ENCODE data around the gene MAB21L3.

The MAB21L3 gene

GRCh38 chr1:116167625-116168276, 56.6 kb downstream of the MAB21L3 start:
- Mint-ChIP-seq H3K27ac (peak overlapping the region; percentile 24 to 76 (median 59)), H3K27me3 (ENCODE audit: low read depth) (peaks cover 5% of the 10 kb centered on the region), H3K4me1 (peaks cover 15% of the 10 kb centered on the region), H3K36me3 (ENCODE audit: low read depth) (no peaks in the 10 kb centered on the region), H3K4me3 (peak overlapping the region; percentile 86 to 89 (median 86)), H3K9me3 (no peaks in the 10 kb centered on the region)
- TF ChIP-seq CTCF (IDR thresholded peaks at IDR 0.05; ENCODE audit: unreplicated experiment in 3 of 3): no peak

DNA sequence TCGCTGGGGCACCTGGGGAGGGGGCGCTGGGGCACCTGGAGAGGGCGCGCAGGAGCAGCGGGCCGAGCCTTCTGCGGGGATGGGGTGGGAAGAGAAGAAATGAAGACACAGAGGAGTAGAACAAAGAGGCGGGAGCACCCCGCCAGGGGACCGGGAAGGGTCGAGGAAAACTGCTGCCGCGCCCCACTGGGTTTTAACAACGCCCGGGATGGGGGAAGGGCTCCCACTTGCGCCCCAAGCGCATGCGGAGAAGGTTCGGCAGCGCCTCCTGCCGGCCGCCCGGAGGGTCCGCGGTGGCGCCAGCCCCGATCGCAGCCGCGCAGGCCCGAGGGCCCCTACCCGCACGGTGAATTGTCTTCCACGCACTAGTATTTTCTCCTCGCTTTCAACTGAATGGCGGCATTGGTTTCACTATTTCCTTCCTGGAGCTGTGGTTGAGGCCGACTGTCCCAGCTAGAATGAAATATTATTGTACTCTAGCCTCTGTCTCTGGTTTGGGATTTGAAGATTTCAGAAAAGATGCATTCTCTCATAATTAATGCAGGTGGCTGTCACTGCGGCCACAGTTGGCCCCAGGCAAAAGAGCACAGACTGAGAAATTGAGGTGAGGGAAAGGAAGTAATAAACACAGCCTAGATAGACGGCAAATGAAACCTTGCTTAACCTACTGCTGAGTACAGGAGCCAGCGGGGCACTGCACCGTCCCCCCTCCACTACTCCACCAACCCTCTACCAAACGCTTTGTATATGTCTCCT, 57.3 kb downstream of the MAB21L3 start:
- Mint-ChIP-seq H3K36me3 (ENCODE audit: low read depth) (no peaks in the 10 kb centered on the region), H3K27ac (peak overlapping the region; percentile 24 to 76 (median 59)), H3K4me3 (peak overlapping the region; percentile 86 to 89 (median 86)), H3K4me1 (peaks cover 15% of the 10 kb centered on the region), H3K9me3 (no peaks in the 10 kb centered on the region), H3K27me3 (ENCODE audit: low read depth) (peaks cover 5% of the 10 kb centered on the region)
- peak; percentile 93 to 97 (median 95) for TF ChIP-seq CTCF (IDR thresholded peaks at IDR 0.05; ENCODE audit: unreplicated experiment in 3 of 3)

DNA sequence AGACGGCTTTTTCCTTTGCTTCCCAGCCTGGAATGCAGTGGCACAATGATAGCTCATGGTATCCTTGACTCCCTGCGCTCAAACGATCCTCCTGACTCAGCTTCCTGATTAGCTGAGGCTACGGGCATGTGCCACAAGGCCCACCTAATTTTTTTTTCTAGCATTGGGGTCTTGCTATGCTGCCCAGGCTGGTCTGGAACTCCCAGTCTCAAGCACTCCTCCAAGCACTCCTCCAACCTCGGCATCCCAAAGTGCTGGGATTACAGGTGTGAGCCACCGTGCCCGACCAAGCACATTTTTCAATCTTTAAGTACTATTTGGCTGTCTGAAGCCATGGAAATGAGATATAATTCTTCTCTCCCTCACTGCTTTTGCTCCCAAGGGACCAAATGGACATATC, 58.7 kb downstream of the MAB21L3 start:
- Mint-ChIP-seq H3K27me3 (ENCODE audit: low read depth) (peaks cover 5% of the 10 kb centered on the region), H3K4me1 (peaks cover 15% of the 10 kb centered on the region), H3K4me3 (peak overlapping the region in 2 of 3 experiments; percentile 31 to 60), H3K9me3 (no peaks in the 10 kb centered on the region), H3K27ac (no peak overlapping the region), H3K36me3 (ENCODE audit: low read depth) (no peaks in the 10 kb centered on the region)
- TF ChIP-seq CTCF (IDR thresholded peaks at IDR 0.05; ENCODE audit: unreplicated experiment in 3 of 3): no peak

DNA sequence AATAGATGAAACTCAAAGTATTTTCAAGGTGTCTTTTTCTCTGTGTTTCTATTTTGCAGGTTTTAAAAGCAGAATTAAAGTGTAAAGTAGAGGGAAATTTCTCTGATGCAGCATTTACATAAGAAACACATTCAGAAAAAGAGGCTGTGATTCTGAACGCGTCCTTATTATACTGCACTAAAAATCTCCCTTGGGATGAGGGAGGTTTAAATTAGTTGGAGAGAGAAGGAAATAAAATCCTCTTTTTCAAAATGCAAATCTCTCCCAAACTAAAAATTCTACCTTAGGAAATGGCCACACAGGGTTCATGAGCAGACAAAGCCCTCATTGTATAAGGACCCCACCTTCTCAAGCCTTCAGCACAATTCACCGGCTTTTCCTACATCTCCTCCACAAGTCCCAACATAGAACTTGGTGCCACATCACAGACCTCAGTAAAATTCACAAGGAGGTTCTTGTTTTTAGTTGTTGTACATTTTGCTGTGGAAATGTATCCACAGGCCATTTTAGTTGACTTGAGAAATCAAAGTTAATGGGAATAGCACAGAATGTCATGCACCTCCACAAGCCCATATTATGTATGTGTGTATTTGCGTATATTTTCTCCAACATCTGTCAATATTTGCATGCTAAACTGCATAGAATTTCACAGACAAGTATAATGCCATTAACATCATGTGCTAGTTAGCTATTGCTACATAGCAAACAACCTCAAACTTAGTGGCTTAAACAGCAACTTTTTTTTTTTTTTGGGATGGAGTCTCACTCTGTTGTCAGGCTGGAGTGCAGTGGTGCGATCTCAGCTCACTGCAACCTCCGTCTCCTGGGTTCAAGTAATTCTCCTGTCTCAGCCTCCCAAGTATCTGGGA, 59.8 kb downstream of the MAB21L3 start:
- H3K27me3 Mint-ChIP-seq (ENCODE audit: low read depth): peaks cover 5% of the 10 kb centered on the region
- no peaks in the 10 kb centered on the region for H3K9me3 Mint-ChIP-seq
- H3K4me3 Mint-ChIP-seq: no peak overlapping the region
- TF ChIP-seq CTCF (IDR thresholded peaks at IDR 0.05; ENCODE audit: unreplicated experiment in 3 of 3): no peak
- peaks cover 15% of the 10 kb centered on the region for H3K4me1 Mint-ChIP-seq
- no peak overlapping the region for H3K27ac Mint-ChIP-seq
- no peaks in the 10 kb centered on the region for H3K36me3 Mint-ChIP-seq (ENCODE audit: low read depth)

DNA sequence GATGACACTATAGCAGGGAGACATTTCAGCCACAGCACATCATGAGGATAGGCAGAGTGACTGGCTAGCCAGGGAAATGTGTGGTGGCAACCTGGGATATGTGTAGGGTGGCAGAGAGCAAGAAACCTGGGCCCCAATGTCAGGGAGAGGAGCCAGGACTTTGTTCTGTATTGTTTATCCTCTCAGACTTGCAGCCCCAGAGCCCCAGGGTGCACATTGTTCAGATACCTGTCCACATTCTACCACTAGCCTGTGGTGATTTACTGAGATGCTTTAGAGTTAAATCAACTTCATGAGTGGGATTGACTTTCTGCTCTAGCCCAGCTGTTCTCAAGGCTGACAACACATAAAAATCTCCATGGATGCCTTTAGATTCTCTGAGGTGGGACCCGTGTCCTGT, 61.5 kb downstream of the MAB21L3 start:
- TF ChIP-seq CTCF (IDR thresholded peaks at IDR 0.05; ENCODE audit: unreplicated experiment in 3 of 3): no peak
- no peak overlapping the region for H3K27ac Mint-ChIP-seq
- no peaks in the 10 kb centered on the region for H3K9me3 Mint-ChIP-seq
- H3K27me3 Mint-ChIP-seq (ENCODE audit: low read depth): peaks cover 10% of the 10 kb centered on the region
- H3K36me3 Mint-ChIP-seq (ENCODE audit: low read depth): no peaks in the 10 kb centered on the region
- H3K4me3 Mint-ChIP-seq: no peak overlapping the region
- H3K4me1 Mint-ChIP-seq: peaks cover 8% of the 10 kb centered on the region

Data from nephron (organoid).